Osteoblast (primary cell): Measurements from ENCODE around the gene DLG5. TPM values are rescaled to one million over a fixed set of nuclear protein-coding genes. Genes with fewer than 3 reads are reported as not detected.

Experiments used
- DNase-seq: peaks from one replicate; pipeline ENCODE4 v3.0.0; 2011; ENCODE audit warnings: low spot score, mixed read lengths; ENCODE audit not compliant: insufficient read length; ENCODE audit errors: missing footprints
- H2AFZ ChIP-seq: 2 replicates; pipeline ENCODE4 v1.6.0; 2011; ENCODE audit warnings: mild to moderate bottlenecking, low read length
- H3K27ac ChIP-seq: 2 replicates; pipeline ENCODE4 v1.5.1; 2011; ENCODE audit warnings: mild to moderate bottlenecking, low read depth, low read length, moderate library complexity
- H3K27me3 ChIP-seq: 2 replicates; pipeline ENCODE4 v1.6.0; 2012; ENCODE audit warnings: mild to moderate bottlenecking, control low read depth, inconsistent platforms, low read length, moderate library complexity; ENCODE audit not compliant: insufficient read depth
- H3K36me3 ChIP-seq: 2 replicates; pipeline ENCODE4 v1.5.1; 2011; ENCODE audit warnings: mild to moderate bottlenecking, low read length, control low read depth, moderate library complexity; ENCODE audit not compliant: insufficient read depth
- H3K4me1 ChIP-seq: 2 replicates; pipeline ENCODE4 v1.5.1; 2011; ENCODE audit warnings: mild to moderate bottlenecking, low read length, control low read depth, moderate library complexity; ENCODE audit not compliant: insufficient read depth
- H3K4me2 ChIP-seq: 2 replicates; pipeline ENCODE4 v1.6.0; 2011; ENCODE audit warnings: mild to moderate bottlenecking, low read length; ENCODE audit not compliant: insufficient read depth
- H3K4me3 ChIP-seq: fragments of 200-600 bp; sonication (generic); 3 replicates; pipeline ENCODE4 v1.5.1; 2012; ENCODE audit warnings: mild to moderate bottlenecking, low read length, inconsistent platforms; ENCODE audit not compliant: insufficient read depth
- H3K79me2 ChIP-seq: 2 replicates; pipeline ENCODE4 v1.6.0; 2012; ENCODE audit warnings: mild to moderate bottlenecking, low read length, control low read depth, inconsistent platforms; ENCODE audit not compliant: insufficient read depth
- H3K9me3 ChIP-seq: 2 replicates; pipeline ENCODE4 v1.5.1; 2011; ENCODE audit warnings: low read depth, low read length, control low read depth
- H4K20me1 ChIP-seq: 2 replicates; pipeline ENCODE4 v1.6.0; 2012; ENCODE audit warnings: mild to moderate bottlenecking, low read length, control low read depth; ENCODE audit not compliant: insufficient read depth
- total RNA-seq: library from RNA; depleted of rRNA; stranded (reverse); fragments of >200 nt; gene quantifications from 2 replicates; pipeline ENCODE4 v1.2.3, GENCODE V29; 2012
- TF ChIP-seq, protein P1 (sequence below): IDR thresholded peaks from 2 replicates; pipeline ENCODE4 v1.5.1; 2011; ENCODE audit warnings: mild to moderate bottlenecking, low read depth, low read length, moderate library complexity; ENCODE audit errors: extremely low read depth

Gene DLG5
- total RNA-seq, 1 donor: 51.4 TPM

DNA sequence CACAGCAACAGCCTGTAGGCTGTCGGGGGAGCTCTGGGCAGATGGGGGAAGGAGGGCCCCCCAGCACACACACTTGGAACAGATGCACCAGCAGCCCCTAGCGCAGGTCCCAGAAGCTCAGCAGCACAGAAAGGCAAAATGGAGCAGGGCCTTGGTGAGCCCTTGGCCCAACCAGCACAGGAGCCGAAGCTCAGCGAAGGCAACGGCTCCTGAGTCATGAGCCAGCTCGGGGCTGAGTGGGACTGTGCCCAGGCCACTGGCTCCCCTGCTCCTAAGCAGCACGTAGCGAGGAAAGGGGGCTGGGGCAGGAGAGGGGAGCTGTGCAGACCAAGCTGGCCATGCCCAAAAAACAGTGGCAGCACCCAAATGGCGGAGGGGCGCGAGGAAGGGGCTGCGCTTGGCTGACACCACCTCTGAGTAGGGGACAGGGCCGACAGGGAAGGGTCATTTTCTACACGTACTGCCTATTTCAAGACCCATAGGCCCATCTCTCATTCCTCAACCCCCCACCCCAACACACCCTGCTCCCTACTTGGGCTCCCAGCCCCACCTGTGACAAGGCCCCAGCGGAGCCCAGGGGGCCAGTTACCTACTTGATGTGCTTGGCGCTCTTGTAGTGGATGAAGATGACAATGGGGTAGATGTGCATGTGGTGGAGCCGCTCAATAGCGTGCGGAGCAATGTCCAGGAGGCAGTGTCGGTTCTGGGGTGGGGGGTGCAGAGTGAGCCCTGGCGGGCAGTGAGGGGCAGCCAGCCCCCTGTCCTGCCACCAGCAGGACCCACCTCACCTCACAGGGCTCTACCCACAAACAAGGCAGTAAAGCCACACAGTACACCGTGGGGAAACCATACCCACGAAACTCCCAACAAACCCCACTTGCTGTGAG, 132.1 kb downstream of the DLG5 start:
- Histone ChIP-seq H3K79me2 (no peaks in the 10 kb centered on the region), H3K4me1 (peaks cover 8% of the 10 kb centered on the region), H3K4me2 (no peak overlapping the region), H4K20me1 (no peaks in the 10 kb centered on the region), H3K9me3 (no peaks in the 10 kb centered on the region), H3K27ac (no peak overlapping the region), H3K27me3 (no peaks in the 10 kb centered on the region), H3K4me3 (no peak overlapping the region), H3K36me3 (peaks cover 57% of the 10 kb centered on the region), H2AFZ (no peak overlapping the region)
- DNase-seq: no peak
- TF ChIP-seq, protein P1, sequence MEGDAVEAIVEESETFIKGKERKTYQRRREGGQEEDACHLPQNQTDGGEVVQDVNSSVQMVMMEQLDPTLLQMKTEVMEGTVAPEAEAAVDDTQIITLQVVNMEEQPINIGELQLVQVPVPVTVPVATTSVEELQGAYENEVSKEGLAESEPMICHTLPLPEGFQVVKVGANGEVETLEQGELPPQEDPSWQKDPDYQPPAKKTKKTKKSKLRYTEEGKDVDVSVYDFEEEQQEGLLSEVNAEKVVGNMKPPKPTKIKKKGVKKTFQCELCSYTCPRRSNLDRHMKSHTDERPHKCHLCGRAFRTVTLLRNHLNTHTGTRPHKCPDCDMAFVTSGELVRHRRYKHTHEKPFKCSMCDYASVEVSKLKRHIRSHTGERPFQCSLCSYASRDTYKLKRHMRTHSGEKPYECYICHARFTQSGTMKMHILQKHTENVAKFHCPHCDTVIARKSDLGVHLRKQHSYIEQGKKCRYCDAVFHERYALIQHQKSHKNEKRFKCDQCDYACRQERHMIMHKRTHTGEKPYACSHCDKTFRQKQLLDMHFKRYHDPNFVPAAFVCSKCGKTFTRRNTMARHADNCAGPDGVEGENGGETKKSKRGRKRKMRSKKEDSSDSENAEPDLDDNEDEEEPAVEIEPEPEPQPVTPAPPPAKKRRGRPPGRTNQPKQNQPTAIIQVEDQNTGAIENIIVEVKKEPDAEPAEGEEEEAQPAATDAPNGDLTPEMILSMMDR: no peak

DNA sequence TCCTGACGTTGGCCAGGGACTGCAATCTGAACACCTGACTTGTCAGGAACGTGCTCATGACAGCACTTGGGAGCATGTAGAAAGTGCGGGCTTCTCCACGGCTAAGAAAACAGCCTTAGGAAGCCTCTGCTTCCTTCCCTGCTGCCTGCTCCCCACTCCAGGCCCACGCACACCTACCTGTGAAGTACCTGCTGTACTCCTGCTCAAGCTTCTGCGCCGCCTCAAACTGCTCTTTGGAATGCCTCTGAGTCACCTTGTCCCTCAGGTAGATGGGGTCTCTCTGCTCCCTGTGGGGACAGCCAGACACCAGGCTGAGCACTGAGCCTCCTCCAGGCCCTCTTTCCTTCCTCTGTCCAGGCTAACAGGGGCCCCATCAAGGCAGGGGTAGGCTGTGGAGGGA, 132.7 kb downstream of the DLG5 start:
- H3K79me2 ChIP-seq: no peaks in the 10 kb centered on the region
- peaks cover 52% of the 10 kb centered on the region for H3K36me3 ChIP-seq
- no peak overlapping the region for H3K4me2 ChIP-seq
- TF ChIP-seq, protein P1: no peak
- H3K27ac ChIP-seq: no peak overlapping the region
- H3K4me1 ChIP-seq: peaks cover 2% of the 10 kb centered on the region
- H2AFZ ChIP-seq: no peak overlapping the region
- no peak for DNase-seq
- H3K4me3 ChIP-seq: no peak overlapping the region
- H3K27me3 ChIP-seq: no peaks in the 10 kb centered on the region
- H3K9me3 ChIP-seq: no peaks in the 10 kb centered on the region
- no peaks in the 10 kb centered on the region for H4K20me1 ChIP-seq

DNA sequence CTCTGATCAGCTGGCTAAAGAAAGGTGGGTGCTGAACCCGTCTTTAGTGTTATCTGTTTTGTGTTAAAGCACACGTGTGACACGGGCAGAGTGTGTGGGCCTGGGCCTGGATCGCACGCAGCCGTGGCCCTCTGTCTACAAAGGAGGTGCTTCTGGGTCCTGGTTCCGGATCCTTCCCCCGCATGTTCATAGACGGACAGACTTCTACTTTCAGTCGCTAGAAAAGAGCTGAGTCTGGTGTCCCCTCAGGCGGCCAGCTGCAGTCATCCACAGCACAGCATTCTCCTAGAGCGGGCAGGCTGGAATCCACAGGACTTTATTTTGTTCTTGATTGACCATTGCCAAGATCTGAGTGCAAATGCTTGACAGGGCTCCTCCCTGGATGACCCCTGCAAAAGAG, 134.4 kb downstream of the DLG5 start:
- H3K79me2 ChIP-seq: no peaks in the 10 kb centered on the region
- H3K4me2 ChIP-seq: no peak overlapping the region
- peaks cover 58% of the 10 kb centered on the region for H3K36me3 ChIP-seq
- H2AFZ ChIP-seq: no peak overlapping the region
- H3K4me3 ChIP-seq: no peak overlapping the region
- no peaks in the 10 kb centered on the region for H3K9me3 ChIP-seq
- H3K27me3 ChIP-seq: no peaks in the 10 kb centered on the region
- no peak overlapping the region for H3K27ac ChIP-seq
- TF ChIP-seq, protein P1: no peak
- H4K20me1 ChIP-seq: no peaks in the 10 kb centered on the region
- no peak for DNase-seq
- no peaks in the 10 kb centered on the region for H3K4me1 ChIP-seq

DNA sequence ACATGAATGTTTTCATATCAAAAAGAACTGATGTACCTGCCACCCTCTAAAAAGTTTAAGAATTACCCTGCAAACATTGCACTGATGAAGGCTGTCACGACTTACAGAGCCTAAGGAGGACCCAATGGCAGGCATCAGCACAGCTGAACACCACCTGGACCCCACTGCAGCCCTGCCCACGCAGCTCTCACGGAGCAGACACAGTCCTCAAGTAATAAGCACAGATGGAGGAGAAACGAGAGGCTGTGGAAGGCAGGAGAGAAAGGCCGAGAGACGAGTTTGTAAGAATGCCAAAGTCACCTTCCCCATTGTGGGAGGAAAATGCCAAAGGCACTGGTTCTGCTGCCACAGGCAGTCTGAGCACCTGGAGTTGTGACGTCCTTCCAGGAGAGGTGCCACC, 135.0 kb downstream of the DLG5 start:
- Histone ChIP-seq H3K4me1 (no peaks in the 10 kb centered on the region), H3K9me3 (no peaks in the 10 kb centered on the region), H3K27ac (no peak overlapping the region), H3K36me3 (peaks cover 54% of the 10 kb centered on the region), H3K4me3 (no peak overlapping the region), H4K20me1 (no peaks in the 10 kb centered on the region), H3K79me2 (no peaks in the 10 kb centered on the region), H2AFZ (no peak overlapping the region), H3K4me2 (no peak overlapping the region), H3K27me3 (no peaks in the 10 kb centered on the region)
- no peak for DNase-seq
- TF ChIP-seq, protein P1: no peak
